Kidney capillary endothelial cell (primary cell): Measurements from ENCODE around the gene LRBA.
"Not testable (repeated sequence)": the region's sequence is repeated elsewhere in the genome, so short reads cannot be mapped to it uniquely, and the experiment has no call there.

Experiments
- DNase-seq: peaks from one replicate; pipeline ENCODE4 v3.0.0-alpha.2; 2018; ENCODE audit warnings: low spot score

Gene LRBA

DNA sequence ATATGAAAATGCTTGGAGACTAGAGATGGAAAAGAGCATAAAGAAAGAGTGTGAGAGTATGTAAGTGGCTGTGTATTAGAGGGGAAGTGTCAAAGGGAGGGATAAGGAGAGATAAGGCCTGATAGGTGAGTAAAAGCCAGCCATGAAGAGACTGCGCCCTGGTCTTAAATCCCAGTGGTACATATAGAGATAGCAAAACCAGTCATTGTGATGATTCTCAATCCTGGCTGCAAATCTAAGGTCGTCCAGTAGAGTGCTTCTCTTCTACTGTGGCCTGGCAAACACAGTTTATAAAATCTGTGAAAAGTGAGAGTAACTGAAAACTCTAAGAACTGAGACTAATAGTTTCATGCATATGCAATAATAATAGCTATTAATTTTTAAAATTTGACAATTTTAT is 346.3 kb downstream of the LRBA start:
- DNase-seq, result no peak

DNA sequence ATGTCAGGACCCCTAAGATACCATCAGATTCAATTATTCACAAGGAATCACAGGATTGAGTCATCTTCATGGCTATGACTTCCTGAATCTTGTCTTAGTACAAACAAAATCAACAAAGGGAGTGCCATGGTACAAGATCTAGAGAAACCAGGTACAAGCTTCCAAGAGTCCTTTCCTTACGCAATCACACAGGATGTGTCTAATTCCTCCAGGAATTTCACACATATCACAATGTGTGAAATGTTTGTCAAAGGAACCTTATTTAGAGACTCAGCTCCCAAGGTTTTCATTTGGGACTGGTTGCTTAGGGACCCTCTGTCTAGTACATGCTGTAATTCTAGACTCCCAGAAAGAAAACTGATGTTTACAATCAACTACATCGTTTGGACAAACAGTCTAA is 350.1 kb downstream of the LRBA start:
- peak; percentile 17 for DNase-seq

DNA sequence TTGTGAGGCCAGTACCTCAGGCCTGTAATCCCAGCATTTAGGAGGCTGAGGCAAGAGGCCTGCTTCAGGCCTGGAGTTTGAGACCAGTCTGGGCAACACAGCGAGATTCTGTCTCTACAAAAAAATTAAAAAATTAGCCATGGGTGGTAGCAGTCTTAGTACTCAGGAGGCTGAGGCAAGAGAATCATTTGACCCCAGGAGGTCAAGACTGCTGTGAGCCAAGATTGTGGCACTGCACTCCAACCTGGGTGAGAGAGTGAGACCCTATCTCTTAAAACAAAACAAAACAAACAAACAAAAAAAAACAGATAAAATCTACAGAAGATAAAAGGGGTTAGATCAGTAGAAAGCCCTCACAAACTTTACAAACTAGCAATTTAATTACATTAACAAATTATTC is 352.4 kb downstream of the LRBA start:
- no peak for DNase-seq

DNA sequence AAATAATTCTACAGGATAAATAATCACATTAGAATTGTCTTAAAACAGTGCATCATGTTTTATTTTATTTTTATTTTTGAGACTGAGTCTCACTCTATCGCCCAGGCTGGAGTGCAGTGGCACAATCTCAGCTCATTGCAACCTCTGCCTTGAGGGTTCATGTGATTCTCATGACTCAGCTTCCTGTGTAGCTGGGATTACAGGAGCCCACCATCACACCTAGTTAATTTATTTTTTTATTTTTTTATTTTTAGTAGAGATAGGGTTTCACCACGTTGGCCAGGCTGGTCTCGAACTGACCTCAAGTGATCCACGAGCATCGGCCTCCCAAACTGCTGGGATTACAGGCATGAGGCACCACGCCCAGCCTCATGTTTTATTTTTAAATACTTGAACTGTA is 353.5 kb downstream of the LRBA start:
- not testable (repeated sequence) for DNase-seq

GRCh38 chr4:150658258-150658657 is 356.8 kb downstream of the LRBA start:
- DNase-seq, result not testable (repeated sequence)

DNA sequence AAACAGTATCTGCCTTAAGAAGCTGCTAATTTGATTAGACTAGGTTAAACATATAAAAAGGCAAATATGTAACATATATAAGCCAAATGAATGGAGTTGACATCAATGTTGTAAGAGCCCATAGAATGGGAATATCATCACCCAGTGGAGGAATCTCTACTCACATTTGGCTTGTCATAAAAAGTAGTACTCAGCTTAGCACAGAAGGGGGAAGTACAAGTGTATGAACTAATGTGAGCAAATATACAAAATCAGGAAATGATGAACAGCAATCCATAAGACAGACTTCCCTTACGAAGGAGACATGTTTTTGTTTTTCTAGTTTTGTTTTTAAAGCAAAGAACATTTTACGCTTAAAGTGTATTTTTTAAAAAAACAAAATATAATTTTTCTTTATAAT is 358.2 kb downstream of the LRBA start:
- DNase-seq, result peak; percentile 5

DNA sequence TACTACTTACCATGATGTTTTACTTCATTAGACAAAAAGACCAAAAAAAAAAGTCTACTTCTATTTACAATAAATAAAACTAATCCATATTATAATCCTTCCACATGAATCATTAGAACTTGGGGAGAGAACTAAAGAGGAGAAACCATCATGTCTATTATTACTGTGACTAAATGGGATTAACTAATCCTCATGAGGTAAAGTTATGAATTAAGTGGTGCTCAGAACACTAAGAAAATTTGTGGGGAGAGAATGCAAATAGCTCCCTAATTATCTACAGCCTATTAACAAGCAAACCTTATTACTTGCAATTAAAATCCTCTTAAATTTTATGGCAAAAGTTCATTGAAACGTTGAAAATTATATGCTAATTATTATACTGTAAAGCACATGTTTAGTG is 364.3 kb downstream of the LRBA start:
- DNase-seq, result no peak

DNA sequence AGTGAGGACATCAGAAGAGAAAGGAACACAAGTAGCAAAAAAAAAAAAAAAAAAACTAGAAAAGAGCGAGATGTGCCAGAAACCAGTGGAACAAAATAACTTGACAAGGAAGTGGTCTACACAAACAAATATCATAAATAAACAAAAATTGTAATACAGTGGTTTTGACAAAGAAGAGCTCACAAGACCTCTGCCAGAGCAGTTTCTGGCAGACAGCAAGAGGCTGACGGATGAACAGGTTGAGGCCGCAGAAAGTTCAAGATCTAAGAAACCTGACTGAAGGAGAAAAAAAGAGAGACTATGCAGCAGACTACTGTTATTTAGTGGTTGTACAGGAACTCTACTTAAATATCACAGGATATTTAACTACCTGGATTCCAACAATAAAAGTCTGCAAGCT is 367.0 kb downstream of the LRBA start:
- no peak for DNase-seq

DNA sequence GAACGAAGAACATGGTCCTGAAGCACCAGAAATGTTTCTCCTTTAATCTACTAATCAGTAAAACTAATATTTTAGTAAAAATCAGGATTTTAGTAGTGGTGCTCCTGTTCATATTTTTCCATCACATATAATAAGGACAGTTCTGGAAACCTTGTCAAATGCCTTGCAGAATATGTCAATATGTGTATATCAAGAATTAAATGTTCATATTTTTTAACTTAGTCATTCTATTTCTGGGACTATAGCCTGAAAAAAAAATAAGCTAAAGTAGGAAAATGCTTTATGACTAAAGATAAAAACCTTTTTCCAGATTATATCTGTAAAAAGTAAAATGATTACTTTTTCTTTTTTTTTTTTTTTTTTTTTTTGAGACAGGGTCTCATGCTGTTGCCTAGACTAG is 368.1 kb downstream of the LRBA start:
- DNase-seq, result no peak

DNA sequence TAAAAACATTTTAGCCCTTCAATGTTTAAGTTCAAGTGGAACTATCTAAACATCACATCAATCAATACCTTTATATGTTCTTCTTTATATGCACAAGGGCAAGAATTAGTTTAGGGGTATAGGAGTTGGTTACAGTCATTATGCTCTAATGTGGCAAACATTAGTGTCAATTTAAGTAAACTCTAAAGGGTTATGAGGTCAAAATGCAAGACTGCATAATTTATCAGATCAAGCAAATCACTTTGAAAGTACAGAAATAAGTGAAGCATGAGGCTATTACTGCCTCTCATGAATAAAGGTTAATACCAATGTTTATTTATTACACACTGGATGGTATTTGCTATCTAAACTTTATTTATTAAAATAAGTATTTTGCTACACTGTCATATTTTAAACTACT is 373.5 kb downstream of the LRBA start:
- DNase-seq, result no peak

- DNase-seq, result no peak
Observed at GRCh38 chr4:150632639-150633038, 382.4 kb downstream of the LRBA start.

DNA sequence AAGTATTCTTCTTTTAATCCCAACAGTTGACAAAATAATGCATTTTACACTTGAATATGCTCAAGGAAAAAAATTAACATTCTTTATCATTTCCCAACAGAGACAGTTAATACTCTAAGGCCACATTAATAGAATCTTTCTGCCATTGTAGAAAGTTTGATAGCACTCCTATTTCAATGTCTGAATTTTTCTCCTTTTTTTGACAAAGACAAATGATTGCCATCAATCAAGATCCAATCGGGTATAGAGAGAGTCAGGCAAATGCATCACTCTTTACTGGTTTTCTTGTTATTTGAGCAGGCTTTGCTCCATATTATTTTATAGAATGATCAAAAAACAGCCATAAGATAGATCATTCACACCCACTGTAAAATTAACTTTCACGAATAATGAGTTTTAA is 387.0 kb downstream of the LRBA start:
- no peak for DNase-seq

DNA sequence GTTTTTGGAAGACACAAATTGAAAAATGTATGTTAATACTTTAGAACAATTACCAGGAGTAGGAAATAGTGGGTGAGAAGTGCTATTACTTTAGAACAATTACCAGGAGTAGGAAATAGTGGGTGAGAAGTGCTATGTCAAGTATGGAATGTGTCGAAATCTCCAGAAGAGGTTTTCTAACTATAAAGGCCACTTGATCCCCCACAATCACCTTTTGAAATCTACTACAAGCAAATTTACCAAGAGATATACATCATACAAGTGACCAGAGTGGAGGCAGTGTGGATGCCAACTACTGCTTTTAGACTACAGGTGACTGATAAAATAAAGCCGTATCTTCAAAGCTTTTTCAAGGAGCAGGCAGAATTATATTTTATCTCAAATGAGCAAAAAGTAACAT is 390.1 kb downstream of the LRBA start:
- no peak for DNase-seq

GRCh38 chr4:150624055-150624454 is 391.0 kb downstream of the LRBA start:
- no peak for DNase-seq

GRCh38 chr4:150619042-150619441 is 396.0 kb downstream of the LRBA start:
- DNase-seq, result no peak

GRCh38 chr4:150609131-150609530 is 406.0 kb downstream of the LRBA start:
- no peak for DNase-seq

- DNase-seq, result no peak
Observed at GRCh38 chr4:150600812-150601445, 414.2 kb downstream of the LRBA start.

DNA sequence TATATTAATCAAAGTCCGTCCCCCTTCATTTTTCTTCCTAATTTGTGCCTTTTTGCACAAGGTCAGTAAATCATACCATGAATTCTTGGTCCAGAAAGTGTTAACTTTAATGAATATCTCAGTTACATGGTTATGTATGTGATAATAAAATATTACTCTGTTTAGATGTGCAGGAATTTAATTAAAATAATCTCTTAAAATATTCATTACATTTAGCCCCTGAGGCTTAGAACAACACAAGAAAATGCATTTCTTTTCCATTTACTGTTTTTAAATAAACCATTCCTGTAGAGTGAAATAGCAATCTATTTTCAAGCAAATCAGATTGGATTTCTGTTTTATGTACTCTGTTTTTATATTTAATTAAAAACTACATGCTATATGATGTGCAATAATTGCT is 415.5 kb downstream of the LRBA start:
- no peak for DNase-seq

DNA sequence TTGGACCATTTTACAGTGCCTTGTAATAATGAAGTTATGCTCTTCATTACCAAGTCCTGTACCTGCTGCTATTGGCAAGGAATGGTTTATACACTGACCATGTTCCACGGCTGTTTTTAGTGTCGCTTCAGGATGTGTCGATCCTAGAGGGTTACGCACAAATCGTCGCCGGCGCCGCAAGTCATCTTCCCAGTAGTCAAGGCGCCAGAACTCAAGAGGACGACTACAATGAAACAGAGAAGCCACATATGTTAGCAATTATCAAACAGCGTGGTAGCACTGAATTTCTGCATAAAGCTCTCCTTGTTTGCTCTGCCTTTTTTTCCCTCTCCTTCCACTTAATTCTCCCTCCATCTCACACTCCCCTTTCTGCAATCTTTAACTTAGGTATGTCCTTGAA is 416.2 kb downstream of the LRBA start:
- no peak for DNase-seq

DNA sequence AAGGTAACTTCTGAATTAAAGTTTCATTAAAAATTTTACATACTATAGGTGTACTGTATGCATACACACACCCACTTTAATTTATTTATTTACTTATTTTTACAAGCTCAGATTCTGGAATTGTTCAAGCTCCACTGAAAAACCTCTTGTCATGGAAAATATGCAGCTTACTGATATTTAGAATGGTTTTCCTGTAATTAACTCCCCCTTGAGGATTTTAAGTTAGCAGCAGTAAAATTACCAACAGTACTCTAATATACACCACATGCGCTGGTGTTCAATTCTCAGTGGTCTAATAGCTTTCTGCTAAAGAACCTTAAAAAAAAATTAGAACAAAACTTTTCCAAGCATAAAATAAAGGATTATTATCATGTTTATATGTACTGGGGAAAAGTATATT is 421.1 kb downstream of the LRBA start:
- DNase-seq, result no peak

DNA sequence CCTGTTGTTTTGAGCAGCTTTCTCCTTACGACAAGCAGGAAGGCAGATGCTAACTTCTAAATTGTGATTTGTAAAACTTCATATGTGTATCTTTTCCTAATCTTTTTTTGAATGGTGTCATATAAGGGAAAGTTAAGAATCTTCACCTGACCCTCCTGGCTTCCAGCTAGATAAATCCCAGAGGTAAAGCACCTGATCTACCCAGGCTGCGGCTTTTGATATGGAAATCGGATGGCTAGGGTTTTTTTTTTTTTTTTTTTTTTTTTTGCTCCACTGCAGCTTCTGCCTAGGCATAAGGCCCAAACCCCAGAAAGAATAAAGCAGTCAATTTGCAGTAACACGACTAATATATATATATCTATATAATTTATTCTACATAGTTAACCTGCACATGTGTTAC is 423.2 kb downstream of the LRBA start:
- DNase-seq, result no peak

DNA sequence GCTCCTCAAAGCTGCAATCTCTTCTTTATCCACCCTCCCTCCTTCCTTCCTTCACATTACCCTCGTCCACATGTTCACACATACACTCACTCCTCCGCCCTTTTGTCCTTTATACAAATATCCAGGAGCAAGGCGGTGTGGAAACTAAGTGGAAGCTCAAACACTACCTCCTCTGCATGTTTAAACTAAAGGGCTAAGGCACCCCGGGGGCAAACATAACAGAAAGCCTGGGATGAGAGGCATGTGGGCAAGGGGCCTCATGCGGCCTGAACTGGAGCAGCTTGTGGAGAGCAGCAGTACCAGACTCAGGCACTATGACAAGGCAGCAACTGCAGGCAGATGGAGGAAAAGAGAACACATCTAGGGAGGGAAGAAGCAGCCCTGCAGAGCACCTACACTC is 423.7 kb downstream of the LRBA start:
- no peak for DNase-seq

DNA sequence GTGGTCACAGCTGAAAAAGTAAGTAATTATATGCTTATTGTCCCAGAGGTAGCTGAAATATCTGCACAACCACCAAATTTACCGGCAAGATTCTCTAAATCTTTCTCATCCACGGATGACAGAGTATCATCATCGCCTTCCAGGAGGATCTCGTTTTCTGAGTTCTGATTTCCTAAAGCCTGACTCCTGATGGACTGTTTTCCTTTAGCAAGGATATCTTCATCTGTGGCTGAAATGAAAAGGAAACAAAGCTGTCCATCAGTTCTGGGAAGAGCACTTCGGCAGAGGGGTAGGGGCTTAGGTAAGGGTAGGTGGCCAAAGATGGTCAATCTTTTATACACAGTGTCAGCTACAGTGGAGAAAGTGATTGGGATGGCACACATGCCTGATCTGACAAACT is 424.5 kb downstream of the LRBA start:
- DNase-seq, result no peak

GRCh38 chr4:150589157-150589556 is 425.9 kb downstream of the LRBA start:
- DNase-seq, result no peak

- no peak for DNase-seq
Observed at GRCh38 chr4:150588316-150588715, 426.8 kb downstream of the LRBA start.
